ENCODE data around the gene WDR41. TPM values are rescaled to one million over a fixed set of nuclear protein-coding genes. Genes with fewer than 3 reads are reported as not detected.
"Not testable (repeated sequence)": the region's sequence is repeated elsewhere in the genome, so short reads cannot be mapped to it uniquely, and the experiment has no call there.

The WDR41 gene
- total and polyA plus RNA-seq, 12 donors = 9.8 to 63.0 (median 34.4) TPM

GRCh38 chr5:77514457-77514856, 22.3 kb upstream of the WDR41 start:
- TF ChIP-seq POLR2A (IDR thresholded peaks at IDR 0.05) = no peak
- TF ChIP-seq, protein P1, sequence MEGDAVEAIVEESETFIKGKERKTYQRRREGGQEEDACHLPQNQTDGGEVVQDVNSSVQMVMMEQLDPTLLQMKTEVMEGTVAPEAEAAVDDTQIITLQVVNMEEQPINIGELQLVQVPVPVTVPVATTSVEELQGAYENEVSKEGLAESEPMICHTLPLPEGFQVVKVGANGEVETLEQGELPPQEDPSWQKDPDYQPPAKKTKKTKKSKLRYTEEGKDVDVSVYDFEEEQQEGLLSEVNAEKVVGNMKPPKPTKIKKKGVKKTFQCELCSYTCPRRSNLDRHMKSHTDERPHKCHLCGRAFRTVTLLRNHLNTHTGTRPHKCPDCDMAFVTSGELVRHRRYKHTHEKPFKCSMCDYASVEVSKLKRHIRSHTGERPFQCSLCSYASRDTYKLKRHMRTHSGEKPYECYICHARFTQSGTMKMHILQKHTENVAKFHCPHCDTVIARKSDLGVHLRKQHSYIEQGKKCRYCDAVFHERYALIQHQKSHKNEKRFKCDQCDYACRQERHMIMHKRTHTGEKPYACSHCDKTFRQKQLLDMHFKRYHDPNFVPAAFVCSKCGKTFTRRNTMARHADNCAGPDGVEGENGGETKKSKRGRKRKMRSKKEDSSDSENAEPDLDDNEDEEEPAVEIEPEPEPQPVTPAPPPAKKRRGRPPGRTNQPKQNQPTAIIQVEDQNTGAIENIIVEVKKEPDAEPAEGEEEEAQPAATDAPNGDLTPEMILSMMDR (IDR thresholded peaks at IDR 0.05) = no peak
- Histone ChIP-seq H3K4me1 (replicated peaks in 1 of 2) (no peaks in the 10 kb centered on the region), H3K27ac (no peak overlapping the region), H3K36me3 (replicated peaks in 1 of 2) (no peaks in the 10 kb centered on the region), H3K9me3 (replicated peaks in 1 of 3) (no peaks in the 10 kb centered on the region), H3K27me3 (no peaks in the 10 kb centered on the region), H3K4me3 (no peak overlapping the region)
- intact Hi-C loops (cut with DNase I) = no loop called here
- WGBS, 4 donors = 92 to 99% (median 95%) methylated on average over 1 of the region's 1 CpG
- DNase-seq = no peak

- intact Hi-C loops (cut with DNase I) = no loop called here
- TF ChIP-seq, protein P1 (IDR thresholded peaks at IDR 0.05) = no peak
- no peak for TF ChIP-seq POLR2A (IDR thresholded peaks at IDR 0.05)
- DNase-seq = no peak
- H3K27ac ChIP-seq = no peak overlapping the region
- WGBS, 4 donors = 32 to 83% (median 77%) methylated on average over 1 of the region's 1 CpG
- no peaks in the 10 kb centered on the region for H3K27me3 ChIP-seq
- no peaks in the 10 kb centered on the region for H3K36me3 ChIP-seq (replicated peaks in 1 of 2)
- H3K4me3 ChIP-seq = no peak overlapping the region
- H3K4me1 ChIP-seq (replicated peaks in 1 of 2) = no peaks in the 10 kb centered on the region
- H3K9me3 ChIP-seq (replicated peaks in 1 of 3) = no peaks in the 10 kb centered on the region
Measured at GRCh38 chr5:77513321-77513720, 21.2 kb upstream of the WDR41 start.

DNA sequence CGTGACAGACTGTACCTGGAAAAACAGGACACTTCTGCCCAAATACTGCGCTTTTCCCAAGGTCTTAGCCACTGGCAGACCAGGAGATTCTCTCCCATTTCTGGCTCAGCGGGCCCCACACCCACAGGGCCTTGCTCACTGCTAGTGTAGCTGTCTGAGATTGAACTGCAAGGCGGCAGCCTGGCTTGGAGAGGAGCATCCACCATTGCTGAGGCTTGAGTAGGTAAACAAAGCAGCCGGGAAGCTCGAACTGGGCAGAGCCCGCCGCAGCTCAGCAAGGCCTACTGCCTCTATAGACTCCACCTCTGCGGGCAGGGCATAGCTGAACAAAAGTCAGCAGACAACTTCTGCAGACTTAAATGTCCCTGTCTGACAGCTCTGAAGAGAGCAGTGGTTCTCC, 9.0 kb upstream of the WDR41 start:
- H3K4me3 ChIP-seq; DNase-seq; H3K36me3 ChIP-seq (replicated peaks in 1 of 2); intact Hi-C loops (cut with DNase I); H3K9me3 ChIP-seq (replicated peaks in 1 of 3); H3K4me1 ChIP-seq (replicated peaks in 1 of 2); H3K27ac ChIP-seq; H3K27me3 ChIP-seq: not testable (repeated sequence)
- WGBS, 4 donors = 82 to 89% (median 86%) methylated on average over 5 to 9 of the region's 9 CpGs

DNA sequence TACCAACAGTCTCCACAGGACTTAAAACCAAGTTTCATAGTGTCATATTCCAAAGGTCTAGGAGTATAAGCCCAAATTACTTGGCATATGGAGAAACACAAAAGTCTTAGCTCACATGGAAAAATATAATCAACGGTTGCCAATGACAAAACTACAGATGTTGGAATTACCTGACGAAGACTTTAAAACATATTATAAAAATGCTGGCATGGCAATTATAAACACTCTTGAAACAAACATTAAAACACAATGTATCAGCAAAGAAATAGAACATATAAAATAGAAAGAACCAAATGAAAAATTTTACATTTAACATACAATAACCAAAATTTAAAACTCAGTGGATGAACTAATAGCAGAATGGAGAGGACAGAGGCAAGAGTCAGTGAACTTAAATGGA, 7.9 kb upstream of the WDR41 start:
- H3K27ac ChIP-seq = no peak overlapping the region
- 88 to 97% (median 94%) methylated on average over 2 of the region's 2 CpGs for WGBS, 4 donors
- no peaks in the 10 kb centered on the region for H3K9me3 ChIP-seq (replicated peaks in 1 of 3)
- TF ChIP-seq, protein P1 (IDR thresholded peaks at IDR 0.05) = no peak
- H3K4me3 ChIP-seq = no peak overlapping the region
- no peaks in the 10 kb centered on the region for H3K27me3 ChIP-seq
- no peaks in the 10 kb centered on the region for H3K4me1 ChIP-seq (replicated peaks in 1 of 2)
- DNase-seq = no peak
- H3K36me3 ChIP-seq (replicated peaks in 1 of 2) = no peaks in the 10 kb centered on the region
- intact Hi-C loops (cut with DNase I) = loop anchor here (5.0 to 10.0 kb wide), 2 partner anchors 345 to 348 kb away; no protein-coding TSS in a partner anchor

DNA sequence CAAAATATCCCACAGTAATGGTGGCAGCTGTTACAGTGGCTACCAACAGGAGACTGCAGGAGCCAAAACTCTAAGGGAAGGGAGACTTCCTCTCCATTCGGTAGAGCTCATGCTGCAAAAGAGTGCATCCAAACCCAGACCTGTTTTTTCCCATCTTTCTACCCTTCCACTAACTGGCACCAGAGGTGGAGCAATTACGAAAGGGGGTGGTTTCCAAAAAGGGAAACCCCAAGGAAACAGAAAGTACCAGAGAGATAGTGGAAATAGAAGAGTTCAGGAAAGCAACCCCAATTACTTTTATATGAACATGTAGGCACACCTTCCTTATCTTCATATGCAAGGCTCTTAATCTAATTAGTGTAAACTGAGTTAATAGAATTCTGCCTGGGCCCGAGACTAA, 7.3 kb upstream of the WDR41 start:
- no peak for DNase-seq
- Histone ChIP-seq H3K27me3 (no peaks in the 10 kb centered on the region), H3K4me1 (replicated peaks in 1 of 2) (no peaks in the 10 kb centered on the region), H3K27ac (no peak overlapping the region), H3K36me3 (replicated peaks in 1 of 2) (no peaks in the 10 kb centered on the region), H3K4me3 (no peak overlapping the region), H3K9me3 (replicated peaks in 1 of 3) (no peaks in the 10 kb centered on the region)
- WGBS, 4 donors = 56 to 75% (median 64%) methylated on average over 3 of the region's 3 CpGs
- intact Hi-C loops (cut with DNase I) = loop anchor here (5.0 to 10.0 kb wide), 2 partner anchors 345 to 347 kb away; no protein-coding TSS in a partner anchor
- TF ChIP-seq, protein P1 (IDR thresholded peaks at IDR 0.05) = no peak
- TF ChIP-seq POLR2A (IDR thresholded peaks at IDR 0.05) = no peak
